ENCODE data around the gene SLC26A2.

SLC26A2 gene

DNA sequence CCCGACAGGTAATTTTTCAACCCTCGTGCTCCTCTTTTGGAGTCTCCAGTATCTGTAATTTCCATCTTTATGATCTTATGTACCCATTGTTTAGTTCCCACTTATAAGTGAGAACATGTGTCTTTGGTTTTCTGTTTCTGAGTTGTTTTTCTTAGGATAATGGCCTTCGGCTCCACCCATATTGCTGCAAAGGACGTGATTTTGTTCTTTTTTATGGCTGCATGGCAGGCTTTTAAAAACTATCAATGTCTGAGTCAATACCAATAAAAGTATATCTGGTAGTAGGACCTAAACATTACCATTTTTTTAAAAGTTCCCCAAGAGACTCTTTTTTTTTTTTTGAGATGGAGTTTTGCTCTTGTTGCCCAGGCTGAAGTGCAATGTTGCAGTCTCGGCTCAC, 3.9 kb upstream of the SLC26A2 start:
- H3K27ac ChIP-seq (replicated peaks; ENCODE audit: low read length), result no peak overlapping the region
- H3K4me3 ChIP-seq (ENCODE audit: low read length in 2 of 2), result no peak overlapping the region
- no peak overlapping the region for H3K4me2 ChIP-seq (ENCODE audit: insufficient read depth, low read length, poor library complexity, severe bottlenecking)
- no peak overlapping the region for H2BK12ac ChIP-seq (ENCODE audit: low read length)
- no peak overlapping the region for H2BK120ac ChIP-seq (ENCODE audit: low read depth, low read length)
- H2AK5ac ChIP-seq (ENCODE audit: low read depth, low read length), result no peak overlapping the region
- no peak overlapping the region for H4K8ac ChIP-seq (ENCODE audit: low read depth, low read length)
- H2AFZ ChIP-seq (ENCODE audit: low read length), result no peak overlapping the region
- no peak overlapping the region for H2BK5ac ChIP-seq (ENCODE audit: low read length)
- no peaks in the 10 kb centered on the region for H3K79me1 ChIP-seq (ENCODE audit: low read depth, low read length)
- no peak for DNase-seq (ENCODE audit: low spot score)
- no peak overlapping the region for H3K9ac ChIP-seq (ENCODE audit: low read depth, low read length, poor library complexity)
- no peak overlapping the region for H3K18ac ChIP-seq (ENCODE audit: low read length)
- no CpG with 5 or more reads among the region's 5 CpGs for WGBS, 2 donors (ENCODE audit: extremely low coverage in 2 of 2, insufficient read length in 2 of 2, insufficient replicate concordance in 1 of 2)
- H3K36me3 ChIP-seq (replicated peaks in 1 of 2; ENCODE audit: control insufficient read depth in 2 of 2, insufficient read depth in 2 of 2, low read length in 2 of 2), result no peaks in the 10 kb centered on the region
- no peak overlapping the region for H3K23ac ChIP-seq (ENCODE audit: low read depth, low read length, poor library complexity)
- no peak overlapping the region for H2BK15ac ChIP-seq (ENCODE audit: low read length)
- H3K27me3 ChIP-seq (ENCODE audit: control insufficient read depth in 3 of 3, insufficient read depth in 3 of 3, low read depth in 1 of 3, low read length in 3 of 3), result peaks cover 0 to under 1% (median 0%) of the 10 kb centered on the region in 3 experiments
- peaks cover 5 to 6% of the 10 kb centered on the region in 2 donors for H3K4me1 ChIP-seq (ENCODE audit: control insufficient read depth in 2 of 2, insufficient read depth in 1 of 2, low read depth in 1 of 2, low read length in 2 of 2)
- no peak overlapping the region for H3K4ac ChIP-seq (ENCODE audit: low read length)
- H3K9me3 ChIP-seq (replicated peaks in 1 of 2; ENCODE audit: control insufficient read depth in 2 of 2, insufficient read depth in 1 of 2, low read depth in 1 of 2, low read length in 2 of 2), result no peaks in the 10 kb centered on the region
- no peak overlapping the region for H3K14ac ChIP-seq (ENCODE audit: low read length)
- H4K91ac ChIP-seq (ENCODE audit: low read depth, low read length, poor library complexity), result no peak overlapping the region

DNA sequence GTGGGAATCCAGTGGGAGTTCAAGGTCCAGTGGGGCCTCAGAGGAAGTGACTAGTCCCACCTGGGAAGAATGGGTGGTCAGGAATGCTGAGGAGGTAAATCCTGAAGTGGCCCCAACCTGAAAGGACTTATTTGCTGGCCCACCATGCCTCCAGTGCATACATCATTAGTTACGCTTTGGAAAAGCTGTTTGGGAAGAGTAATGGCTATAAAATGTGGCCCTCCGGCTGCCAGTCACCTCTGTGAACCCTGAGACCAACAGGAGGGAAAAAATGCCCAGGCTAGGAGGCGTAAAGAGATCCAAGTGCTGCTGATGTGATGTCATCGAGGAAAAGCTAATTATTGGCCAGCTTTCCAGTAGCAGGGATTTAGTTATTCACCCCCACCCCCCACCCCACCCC, 2.7 kb upstream of the SLC26A2 start:
- Histone ChIP-seq H3K27me3 (ENCODE audit: control insufficient read depth in 3 of 3, insufficient read depth in 3 of 3, low read depth in 1 of 3, low read length in 3 of 3) (peaks cover 0 to 4% (median 0%) of the 10 kb centered on the region in 3 experiments), H3K4me2 (ENCODE audit: insufficient read depth, low read length, poor library complexity, severe bottlenecking) (no peak overlapping the region), H3K79me1 (ENCODE audit: low read depth, low read length) (no peaks in the 10 kb centered on the region), H3K14ac (ENCODE audit: low read length) (no peak overlapping the region), H3K9me3 (replicated peaks in 1 of 2; ENCODE audit: control insufficient read depth in 2 of 2, insufficient read depth in 1 of 2, low read depth in 1 of 2, low read length in 2 of 2) (no peaks in the 10 kb centered on the region), H3K4me3 (ENCODE audit: low read length in 2 of 2) (no peak overlapping the region), H3K4me1 (ENCODE audit: control insufficient read depth in 2 of 2, insufficient read depth in 1 of 2, low read depth in 1 of 2, low read length in 2 of 2) (peaks cover 6 to 8% of the 10 kb centered on the region in 2 donors), H2BK12ac (ENCODE audit: low read length) (no peak overlapping the region), H3K23ac (ENCODE audit: low read depth, low read length, poor library complexity) (no peak overlapping the region), H3K27ac (replicated peaks; ENCODE audit: low read length) (no peak overlapping the region), H2AFZ (ENCODE audit: low read length) (no peak overlapping the region), H3K18ac (ENCODE audit: low read length) (no peak overlapping the region), H2AK5ac (ENCODE audit: low read depth, low read length) (no peak overlapping the region), H2BK5ac (ENCODE audit: low read length) (no peak overlapping the region), H4K8ac (ENCODE audit: low read depth, low read length) (no peak overlapping the region), H4K91ac (ENCODE audit: low read depth, low read length, poor library complexity) (no peak overlapping the region), H3K9ac (ENCODE audit: low read depth, low read length, poor library complexity) (no peak overlapping the region), H3K36me3 (replicated peaks in 1 of 2; ENCODE audit: control insufficient read depth in 2 of 2, insufficient read depth in 2 of 2, low read length in 2 of 2) (no peaks in the 10 kb centered on the region), H2BK15ac (ENCODE audit: low read length) (no peak overlapping the region), H2BK120ac (ENCODE audit: low read depth, low read length) (no peak overlapping the region), H3K4ac (ENCODE audit: low read length) (no peak overlapping the region)
- WGBS, 2 donors (ENCODE audit: extremely low coverage in 2 of 2, insufficient read length in 2 of 2, insufficient replicate concordance in 1 of 2), result no CpG with 5 or more reads among the region's 4 CpGs
- DNase-seq (ENCODE audit: low spot score), result no peak

GRCh38 chr5:149959406-149960236, 937 bp upstream of the SLC26A2 start:
- no CpG with 5 or more reads among the region's 14 CpGs for WGBS, 2 donors (ENCODE audit: extremely low coverage in 2 of 2, insufficient read length in 2 of 2, insufficient replicate concordance in 1 of 2)
- H3K4me1 ChIP-seq (ENCODE audit: control insufficient read depth in 2 of 2, insufficient read depth in 1 of 2, low read depth in 1 of 2, low read length in 2 of 2), result peaks cover 6 to 8% of the 10 kb centered on the region in 2 donors

DNA sequence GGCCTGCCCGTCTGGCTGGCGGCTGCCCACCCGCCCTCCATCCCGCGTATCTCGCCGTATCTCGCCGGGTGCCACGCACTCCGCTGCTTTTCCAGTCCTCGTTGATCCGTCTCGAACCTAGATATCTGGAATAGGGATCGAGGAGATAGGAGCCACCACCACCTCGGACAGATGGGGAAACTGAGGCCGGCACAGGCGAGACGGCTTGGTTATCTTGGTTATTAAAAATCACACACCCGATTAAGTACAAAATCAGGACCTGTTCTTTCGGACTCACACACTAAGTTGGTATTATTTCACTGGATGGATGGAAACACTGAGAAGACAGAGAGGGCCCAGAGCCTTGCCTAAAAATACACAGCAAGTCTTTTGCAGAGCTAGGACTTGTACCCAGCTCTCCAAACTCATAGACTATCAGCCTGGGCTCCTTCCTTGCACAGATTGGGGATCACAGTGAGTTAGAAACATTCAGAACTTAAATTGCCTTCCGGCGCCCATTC, 678 bp downstream of the SLC26A2 start:
- no peaks in the 10 kb centered on the region for H3K79me1 ChIP-seq (ENCODE audit: low read depth, low read length)
- no peaks in the 10 kb centered on the region for H3K9me3 ChIP-seq (replicated peaks in 1 of 2; ENCODE audit: control insufficient read depth in 2 of 2, insufficient read depth in 1 of 2, low read depth in 1 of 2, low read length in 2 of 2)
- peak overlapping the region; percentile 96 for H2AFZ ChIP-seq (ENCODE audit: low read length)
- peak overlapping the region; percentile 92 for H3K23ac ChIP-seq (ENCODE audit: low read depth, low read length, poor library complexity)
- H2BK120ac ChIP-seq (ENCODE audit: low read depth, low read length), result no peak overlapping the region
- H3K4me3 ChIP-seq (ENCODE audit: low read length in 2 of 2), result peak overlapping the region; percentile 67 to 88
- H3K4me1 ChIP-seq (ENCODE audit: control insufficient read depth in 2 of 2, insufficient read depth in 1 of 2, low read depth in 1 of 2, low read length in 2 of 2), result peaks cover 6 to 8% of the 10 kb centered on the region in 2 donors
- H3K18ac ChIP-seq (ENCODE audit: low read length), result peak overlapping the region; percentile 95
- H3K9ac ChIP-seq (ENCODE audit: low read depth, low read length, poor library complexity), result peak overlapping the region; percentile 93
- no peak overlapping the region for H2BK12ac ChIP-seq (ENCODE audit: low read length)
- peak overlapping the region; percentile 73 for H2BK15ac ChIP-seq (ENCODE audit: low read length)
- H3K27ac ChIP-seq (replicated peaks; ENCODE audit: low read length), result no peak overlapping the region
- H4K8ac ChIP-seq (ENCODE audit: low read depth, low read length), result no peak overlapping the region
- H3K27me3 ChIP-seq (ENCODE audit: control insufficient read depth in 3 of 3, insufficient read depth in 3 of 3, low read depth in 1 of 3, low read length in 3 of 3), result peaks cover 0 to 4% (median 0%) of the 10 kb centered on the region in 3 experiments
- WGBS, 2 donors (ENCODE audit: extremely low coverage in 2 of 2, insufficient read length in 2 of 2, insufficient replicate concordance in 1 of 2), result no CpG with 5 or more reads among the region's 23 CpGs
- no peak overlapping the region for H2BK5ac ChIP-seq (ENCODE audit: low read length)
- no peak overlapping the region for H4K91ac ChIP-seq (ENCODE audit: low read depth, low read length, poor library complexity)
- H3K36me3 ChIP-seq (replicated peaks in 1 of 2; ENCODE audit: control insufficient read depth in 2 of 2, insufficient read depth in 2 of 2, low read length in 2 of 2), result no peaks in the 10 kb centered on the region
- peak overlapping the region; percentile 74 for H2AK5ac ChIP-seq (ENCODE audit: low read depth, low read length)
- DNase-seq (ENCODE audit: low spot score), result no peak
- H3K4ac ChIP-seq (ENCODE audit: low read length), result no peak overlapping the region
- H3K14ac ChIP-seq (ENCODE audit: low read length), result peak overlapping the region; percentile 58
- peak overlapping the region; percentile 92 for H3K4me2 ChIP-seq (ENCODE audit: insufficient read depth, low read length, poor library complexity, severe bottlenecking)

More at GRCh38 chr5:149959406-149960236, 937 bp upstream of the SLC26A2 start:
- H2BK15ac ChIP-seq (ENCODE audit: low read length), result no peak overlapping the region
- H2BK120ac ChIP-seq (ENCODE audit: low read depth, low read length), result no peak overlapping the region
- H3K4me3 ChIP-seq (ENCODE audit: low read length in 2 of 2), result peak overlapping the region; percentile 67 to 73
- peaks cover 0 to 4% (median 0%) of the 10 kb centered on the region in 3 experiments for H3K27me3 ChIP-seq (ENCODE audit: control insufficient read depth in 3 of 3, insufficient read depth in 3 of 3, low read depth in 1 of 3, low read length in 3 of 3)
- no peak overlapping the region for H3K18ac ChIP-seq (ENCODE audit: low read length)
- H3K27ac ChIP-seq (replicated peaks; ENCODE audit: low read length), result peak overlapping the region; percentile 79
- no peak overlapping the region for H2BK12ac ChIP-seq (ENCODE audit: low read length)
- H2AFZ ChIP-seq (ENCODE audit: low read length), result peak overlapping the region; percentile 96
- DNase-seq (ENCODE audit: low spot score), result no peak
- no peak overlapping the region for H4K91ac ChIP-seq (ENCODE audit: low read depth, low read length, poor library complexity)
- H3K4ac ChIP-seq (ENCODE audit: low read length), result no peak overlapping the region
- H2AK5ac ChIP-seq (ENCODE audit: low read depth, low read length), result no peak overlapping the region
- no peak overlapping the region for H4K8ac ChIP-seq (ENCODE audit: low read depth, low read length)
- no peaks in the 10 kb centered on the region for H3K79me1 ChIP-seq (ENCODE audit: low read depth, low read length)
- H3K9me3 ChIP-seq (replicated peaks in 1 of 2; ENCODE audit: control insufficient read depth in 2 of 2, insufficient read depth in 1 of 2, low read depth in 1 of 2, low read length in 2 of 2), result no peaks in the 10 kb centered on the region
- no peak overlapping the region for H3K23ac ChIP-seq (ENCODE audit: low read depth, low read length, poor library complexity)
- peak overlapping the region; percentile 54 for H3K4me2 ChIP-seq (ENCODE audit: insufficient read depth, low read length, poor library complexity, severe bottlenecking)
- no peaks in the 10 kb centered on the region for H3K36me3 ChIP-seq (replicated peaks in 1 of 2; ENCODE audit: control insufficient read depth in 2 of 2, insufficient read depth in 2 of 2, low read length in 2 of 2)
- no peak overlapping the region for H3K14ac ChIP-seq (ENCODE audit: low read length)
- no peak overlapping the region for H2BK5ac ChIP-seq (ENCODE audit: low read length)
- H3K9ac ChIP-seq (ENCODE audit: low read depth, low read length, poor library complexity), result no peak overlapping the region

Measured in neuronal stem cell (in vitro differentiated cells).